Natural killer cell treated with Interleukin-12 subunit alpha and Interleukin-12 subunit beta and Interleukin-15 and Interleukin-18, amount 100 ng/mL, for 72 hours (primary cell): Measurements from ENCODE around the gene WDFY2. TPM values are rescaled to one million over a fixed set of nuclear protein-coding genes. Genes with fewer than 3 reads are reported as not detected.

Experiments
- ATAC-seq, 2 donors: fragments of 150-1000 bp; cut with Tn5 transposase in 1 of 2; sonication (Bioruptor Pico), chemical (Tn5 transposase) in 1 of 2; 2 replicates each; pipeline ENCODE4 v1.10.0; 2021
- DNase-seq: peaks from one replicate; pipeline ENCODE4 v3.0.0; 2022; ENCODE audit warnings: low spot score
- H3K27ac Mint-ChIP-seq, 2 donors: 1 replicate in 1 of 2; 2 replicates in 1 of 2; pipeline ENCODE4 v1.8.0; 2022; ENCODE audit warnings: mixed read lengths in 2 of 2, mild to moderate bottlenecking in 1 of 2, moderate library complexity in 1 of 2
- H3K27me3 Mint-ChIP-seq, 2 donors: 1 replicate in 1 of 2; 2 replicates in 1 of 2; pipeline ENCODE4 v1.8.0; 2022; ENCODE audit warnings: mixed read lengths in 2 of 2
- H3K36me3 Mint-ChIP-seq: one replicate; pipeline ENCODE4 v1.8.0; 2022; ENCODE audit warnings: mixed read lengths
- H3K4me1 Mint-ChIP-seq, 2 donors: 1 replicate in 1 of 2; 2 replicates in 1 of 2; pipeline ENCODE4 v1.8.0; 2022; ENCODE audit warnings: low read depth in 2 of 2, mixed read lengths in 2 of 2, mild to moderate bottlenecking in 1 of 2
- H3K4me3 Mint-ChIP-seq: one replicate; pipeline ENCODE4 v1.8.0; 2022; ENCODE audit warnings: mixed read lengths
- H3K9me3 Mint-ChIP-seq: 2 replicates; pipeline ENCODE4 v1.8.0; 2022; ENCODE audit warnings: mixed read lengths
- total RNA-seq, 2 donors: library from RNA; stranded (reverse); gene quantifications; one replicate each; pipeline ENCODE4 v1.2.3, GENCODE V29; 2022

The WDFY2 gene
- total RNA-seq, 2 donors from 2014 or later, result 9.3 to 12.1 TPM

- Mint-ChIP-seq H3K27me3 (no peaks in the 10 kb centered on the region), H3K9me3 (no peaks in the 10 kb centered on the region), H3K27ac (no peak overlapping the region), H3K4me1 (peaks cover 0 to under 1% of the 10 kb centered on the region in 2 donors), H3K4me3 (no peak overlapping the region), H3K36me3 (no peaks in the 10 kb centered on the region)
- ATAC-seq (no peak), DNase-seq (no peak)
Observed at GRCh38 chr13:51786425-51787265, 202.4 kb downstream of the WDFY2 start.

- Mint-ChIP-seq H3K27ac (peak overlapping the region; percentile 37 to 61), H3K36me3 (no peaks in the 10 kb centered on the region), H3K27me3 (no peaks in the 10 kb centered on the region), H3K9me3 (no peaks in the 10 kb centered on the region), H3K4me3 (no peak overlapping the region), H3K4me1 (peaks cover 9 to 10% of the 10 kb centered on the region in 2 donors)
- ATAC-seq (peak; percentile 61 to 75), DNase-seq (no peak)
Observed at GRCh38 chr13:51793570-51794271, 209.5 kb downstream of the WDFY2 start.

GRCh38 chr13:51794964-51795363 lies 210.7 kb downstream of the WDFY2 start:
- Mint-ChIP-seq H3K27ac (no peak overlapping the region), H3K27me3 (peaks cover 0 to 2% of the 10 kb centered on the region in 2 donors), H3K4me1 (peaks cover 9 to 10% of the 10 kb centered on the region in 2 donors), H3K36me3 (no peaks in the 10 kb centered on the region), H3K9me3 (no peaks in the 10 kb centered on the region), H3K4me3 (no peak overlapping the region)
- DNase-seq (no peak), ATAC-seq (no peak)

GRCh38 chr13:51795419-51795818 lies 211.2 kb downstream of the WDFY2 start:
- Mint-ChIP-seq H3K4me3 (no peak overlapping the region), H3K27me3 (peaks cover 0 to 2% of the 10 kb centered on the region in 2 donors), H3K9me3 (no peaks in the 10 kb centered on the region), H3K27ac (no peak overlapping the region), H3K4me1 (peaks cover 9 to 10% of the 10 kb centered on the region in 2 donors), H3K36me3 (no peaks in the 10 kb centered on the region)
- ATAC-seq (no peak), DNase-seq (no peak)

GRCh38 chr13:51796546-51796945 lies 212.3 kb downstream of the WDFY2 start:
- H3K36me3 Mint-ChIP-seq, result no peaks in the 10 kb centered on the region
- peaks cover 9 to 11% of the 10 kb centered on the region in 2 donors for H3K4me1 Mint-ChIP-seq
- ATAC-seq (no peak), DNase-seq (no peak)
- no peaks in the 10 kb centered on the region for H3K9me3 Mint-ChIP-seq
- H3K27ac Mint-ChIP-seq, result no peak overlapping the region
- peaks cover 0 to 2% of the 10 kb centered on the region in 2 donors for H3K27me3 Mint-ChIP-seq
- H3K4me3 Mint-ChIP-seq, result no peak overlapping the region

GRCh38 chr13:51797664-51798488 lies 213.6 kb downstream of the WDFY2 start:
- Mint-ChIP-seq H3K27ac (no peak overlapping the region), H3K4me1 (peaks cover 14 to 20% of the 10 kb centered on the region in 2 donors), H3K36me3 (no peaks in the 10 kb centered on the region), H3K9me3 (no peaks in the 10 kb centered on the region), H3K27me3 (peaks cover 0 to 2% of the 10 kb centered on the region in 2 donors), H3K4me3 (no peak overlapping the region)
- ATAC-seq, result no peak
- DNase-seq, result no peak

- H3K27me3 Mint-ChIP-seq, result peaks cover 0 to 2% of the 10 kb centered on the region in 2 donors
- no peak overlapping the region for H3K4me3 Mint-ChIP-seq
- H3K36me3 Mint-ChIP-seq, result no peaks in the 10 kb centered on the region
- H3K4me1 Mint-ChIP-seq, result peaks cover 11 to 18% of the 10 kb centered on the region in 2 donors
- no peak overlapping the region for H3K27ac Mint-ChIP-seq
- no peak for DNase-seq
- no peaks in the 10 kb centered on the region for H3K9me3 Mint-ChIP-seq
- ATAC-seq, result no peak
Observed at GRCh38 chr13:51799261-51799660, 215.0 kb downstream of the WDFY2 start.

- Mint-ChIP-seq H3K4me1 (peaks cover 23 to 30% of the 10 kb centered on the region in 2 donors), H3K36me3 (no peaks in the 10 kb centered on the region), H3K9me3 (no peaks in the 10 kb centered on the region), H3K4me3 (no peak overlapping the region), H3K27ac (peak overlapping the region in 1 of 2 donors; percentile 2), H3K27me3 (peaks cover 0 to 2% of the 10 kb centered on the region in 2 donors)
- ATAC-seq (no peak), DNase-seq (no peak)
Observed at GRCh38 chr13:51800486-51800885, 216.2 kb downstream of the WDFY2 start.

- peak overlapping the region; percentile 97 for H3K4me3 Mint-ChIP-seq
- peak overlapping the region; percentile 73 to 96 for H3K27ac Mint-ChIP-seq
- H3K27me3 Mint-ChIP-seq, result peaks cover 0 to 2% of the 10 kb centered on the region in 2 donors
- H3K36me3 Mint-ChIP-seq, result no peaks in the 10 kb centered on the region
- peaks cover 25 to 31% of the 10 kb centered on the region in 2 donors for H3K4me1 Mint-ChIP-seq
- no peak for ATAC-seq
- H3K9me3 Mint-ChIP-seq, result no peaks in the 10 kb centered on the region
- DNase-seq, result no peak
Observed at GRCh38 chr13:51801631-51802099, 217.4 kb downstream of the WDFY2 start.

GRCh38 chr13:51802631-51803418 lies 218.6 kb downstream of the WDFY2 start:
- peak overlapping the region; percentile 96 to 97 for H3K27ac Mint-ChIP-seq
- H3K4me3 Mint-ChIP-seq, result peak overlapping the region; percentile 97
- no peaks in the 10 kb centered on the region for H3K9me3 Mint-ChIP-seq
- H3K27me3 Mint-ChIP-seq, result peaks cover 0 to 2% of the 10 kb centered on the region in 2 donors
- no peak for DNase-seq
- ATAC-seq, result no peak
- no peaks in the 10 kb centered on the region for H3K36me3 Mint-ChIP-seq
- peaks cover 25 to 31% of the 10 kb centered on the region in 2 donors for H3K4me1 Mint-ChIP-seq

GRCh38 chr13:51803422-51804294 lies 219.4 kb downstream of the WDFY2 start, which contains the start of gene DHRS12:
DHRS12 (minus strand) TSS chr13:51804163; CDS start chr13:51799659, 4,504 bp downstream.
- Mint-ChIP-seq H3K27ac (peak within 1 kb of the TSS; percentile 96 to 97), H3K9me3 (no peaks in the 10 kb centered on the region), H3K27me3 (peaks cover 0 to 2% of the 10 kb centered on the region in 2 donors), H3K4me1 (peaks cover 25 to 31% of the 10 kb centered on the region in 2 donors), H3K4me3 (peak within 1 kb of the TSS; percentile 97), H3K36me3 (no peaks in the 10 kb centered on the region)
- peak; percentile 93 for DNase-seq
- peak; percentile 90 to 91 for ATAC-seq
